GM18951 (cell line): ENCODE results near the gene SLC12A4.
"Not testable (repeated sequence)": the region's sequence is repeated elsewhere in the genome, so short reads cannot be mapped to it uniquely, and the experiment has no call there.

Source experiments
- POLR2A ChIP-seq: IDR thresholded peaks from 4 replicates; pipeline ENCODE4 v1.6.1; 2011; ENCODE audit warnings: mild to moderate bottlenecking; ENCODE audit not compliant: insufficient read length, insufficient read depth; ENCODE audit errors: extremely low read depth
- in situ Hi-C: fragments of 300-500 bp; cut with MboI; formaldehyde crosslinking; loops from one replicate; pipeline ENCODE4 v1.12.0; 2022; ENCODE audit warnings: low sequenced_read_pairs, mixed read lengths, inconsistent platforms; ENCODE audit not compliant: unreplicated experiment

The SLC12A4 gene

GRCh38 chr16:67995423-67995822, 27.0 kb upstream of the SLC12A4 start:
- TF ChIP-seq POLR2A: no peak
- in situ Hi-C loops: no loop called here

GRCh38 chr16:67994040-67994408, 25.6 kb upstream of the SLC12A4 start:
- in situ Hi-C loops: not testable (repeated sequence)

- in situ Hi-C loops: no loop called here
- TF ChIP-seq POLR2A: no peak
These were observed 25.0 kb upstream of the SLC12A4 start for GRCh38 chr16:67993207-67994039.

- no peak for TF ChIP-seq POLR2A
- in situ Hi-C loops: no loop called here
These were observed 24.3 kb upstream of the SLC12A4 start for GRCh38 chr16:67992661-67993206.

- TF ChIP-seq POLR2A: no peak
- in situ Hi-C loops: no loop called here
These were observed 21.6 kb upstream of the SLC12A4 start for GRCh38 chr16:67990018-67990386.

GRCh38 chr16:67989322-67990017, 21.0 kb upstream of the SLC12A4 start:
- TF ChIP-seq POLR2A: no peak
- in situ Hi-C loops: no loop called here

GRCh38 chr16:67988675-67989074, 20.2 kb upstream of the SLC12A4 start:
- in situ Hi-C loops: no loop called here
- no peak for TF ChIP-seq POLR2A

GRCh38 chr16:67987460-67988160, 19.2 kb upstream of the SLC12A4 start:
- no peak for TF ChIP-seq POLR2A
- in situ Hi-C loops: no loop called here

- no peak for TF ChIP-seq POLR2A
- in situ Hi-C loops: no loop called here
These were observed 18.5 kb upstream of the SLC12A4 start for GRCh38 chr16:67986949-67987348.

- TF ChIP-seq POLR2A: no peak
- in situ Hi-C loops: no loop called here
These were observed 13.7 kb upstream of the SLC12A4 start for GRCh38 chr16:67982011-67982696.

GRCh38 chr16:67979955-67980678, 11.7 kb upstream of the SLC12A4 start, which contains the start of gene DPEP3:
Gene DPEP3 (minus strand): TSS chr16:67980499. CDS start chr16:67980380, 119 bp downstream.
- TF ChIP-seq POLR2A: no peak
- in situ Hi-C loops: no loop called here
